Measurements from ENCODE around the gene CELF2. TPM values are rescaled to one million over a fixed set of nuclear protein-coding genes. Genes with fewer than 3 reads are reported as not detected.

The CELF2 gene
- total RNA-seq, 1 donor from 2014 or later: 27.5 TPM

- no peak overlapping the region for H3K27ac Mint-ChIP-seq (ENCODE audit: unreplicated experiment)
- H3K4me1 Mint-ChIP-seq (ENCODE audit: unreplicated experiment): no peaks in the 10 kb centered on the region
- no peaks in the 10 kb centered on the region for H3K36me3 Mint-ChIP-seq (ENCODE audit: low read depth, unreplicated experiment)
These were observed 69.7 kb downstream of the CELF2 start for GRCh38 chr10:11087372-11087771.

GRCh38 chr10:11088709-11089108, 71.0 kb downstream of the CELF2 start:
- DNase-seq (ENCODE audit: low spot score): no peak
- no peak for TF ChIP-seq CTCF (IDR thresholded peaks at IDR 0.05; ENCODE audit: unreplicated experiment)
- Mint-ChIP-seq H3K9me3 (ENCODE audit: unreplicated experiment) (no peaks in the 10 kb centered on the region), H3K4me1 (ENCODE audit: unreplicated experiment) (no peaks in the 10 kb centered on the region), H3K27ac (ENCODE audit: unreplicated experiment) (no peak overlapping the region), H3K36me3 (ENCODE audit: low read depth, unreplicated experiment) (no peaks in the 10 kb centered on the region), H3K4me3 (ENCODE audit: unreplicated experiment) (no peak overlapping the region), H3K27me3 (ENCODE audit: unreplicated experiment) (no peaks in the 10 kb centered on the region)

More at GRCh38 chr10:11087372-11087771, 69.7 kb downstream of the CELF2 start:
- Mint-ChIP-seq H3K9me3 (ENCODE audit: unreplicated experiment) (no peaks in the 10 kb centered on the region), H3K4me3 (ENCODE audit: unreplicated experiment) (no peak overlapping the region), H3K27me3 (ENCODE audit: unreplicated experiment) (no peaks in the 10 kb centered on the region)
- DNase-seq (ENCODE audit: low spot score): no peak
- no peak for TF ChIP-seq CTCF (IDR thresholded peaks at IDR 0.05; ENCODE audit: unreplicated experiment)

- H3K27me3 Mint-ChIP-seq (ENCODE audit: unreplicated experiment): no peaks in the 10 kb centered on the region
- H3K27ac Mint-ChIP-seq (ENCODE audit: unreplicated experiment): no peak overlapping the region
These were observed 71.6 kb downstream of the CELF2 start for GRCh38 chr10:11089272-11089671.

GRCh38 chr10:11091517-11092102, 73.9 kb downstream of the CELF2 start:
- no peak for DNase-seq (ENCODE audit: low spot score)
- Mint-ChIP-seq H3K9me3 (ENCODE audit: unreplicated experiment) (no peaks in the 10 kb centered on the region), H3K36me3 (ENCODE audit: low read depth, unreplicated experiment) (no peaks in the 10 kb centered on the region), H3K4me3 (ENCODE audit: unreplicated experiment) (no peak overlapping the region), H3K4me1 (ENCODE audit: unreplicated experiment) (peaks cover 6% of the 10 kb centered on the region), H3K27ac (ENCODE audit: unreplicated experiment) (no peak overlapping the region), H3K27me3 (ENCODE audit: unreplicated experiment) (no peaks in the 10 kb centered on the region)
- no peak for TF ChIP-seq CTCF (IDR thresholded peaks at IDR 0.05; ENCODE audit: unreplicated experiment)

More at GRCh38 chr10:11089272-11089671, 71.6 kb downstream of the CELF2 start:
- no peak for DNase-seq (ENCODE audit: low spot score)
- Mint-ChIP-seq H3K4me1 (ENCODE audit: unreplicated experiment) (no peaks in the 10 kb centered on the region), H3K36me3 (ENCODE audit: low read depth, unreplicated experiment) (no peaks in the 10 kb centered on the region), H3K9me3 (ENCODE audit: unreplicated experiment) (no peaks in the 10 kb centered on the region), H3K4me3 (ENCODE audit: unreplicated experiment) (no peak overlapping the region)
- TF ChIP-seq CTCF (IDR thresholded peaks at IDR 0.05; ENCODE audit: unreplicated experiment): no peak

- H3K4me1 Mint-ChIP-seq (ENCODE audit: unreplicated experiment): peaks cover 10% of the 10 kb centered on the region
- H3K9me3 Mint-ChIP-seq (ENCODE audit: unreplicated experiment): no peaks in the 10 kb centered on the region
- no peak overlapping the region for H3K4me3 Mint-ChIP-seq (ENCODE audit: unreplicated experiment)
- H3K36me3 Mint-ChIP-seq (ENCODE audit: low read depth, unreplicated experiment): no peaks in the 10 kb centered on the region
- TF ChIP-seq CTCF (IDR thresholded peaks at IDR 0.05; ENCODE audit: unreplicated experiment): no peak
- DNase-seq (ENCODE audit: low spot score): no peak
- H3K27me3 Mint-ChIP-seq (ENCODE audit: unreplicated experiment): peaks cover 3% of the 10 kb centered on the region
- no peak overlapping the region for H3K27ac Mint-ChIP-seq (ENCODE audit: unreplicated experiment)
These were observed 76.4 kb downstream of the CELF2 start for GRCh38 chr10:11093771-11094736.
